Neutrophil (primary cell): Measurements from ENCODE around the gene MAGEB16.

Experiments used
- H3K27ac ChIP-seq: fragments of 200-600 bp; sonication (generic); 2 replicates; pipeline ENCODE4 v1.5.1; 2016; ENCODE audit warnings: mild to moderate bottlenecking, moderate library complexity
- H3K27me3 ChIP-seq: fragments of 200-600 bp; sonication (generic); 2 replicates; pipeline ENCODE4 v1.6.0; 2016; ENCODE audit warnings: mild to moderate bottlenecking
- H3K36me3 ChIP-seq: fragments of 200-600 bp; sonication (generic); 2 replicates; pipeline ENCODE4 v1.5.1; 2017
- H3K4me1 ChIP-seq, 2 experiments: fragments of 200-600 bp in 1 of 2; sonication (generic) in 1 of 2; 1 replicate in 1 of 2; 2 replicates in 1 of 2; pipeline versions ENCODE4 v1.5.1 to v1.6.1; 2013 to 2016; ENCODE audit warnings: low read depth in 1 of 2, low read length in 1 of 2, mild to moderate bottlenecking in 1 of 2, moderate library complexity in 1 of 2; ENCODE audit not compliant: control insufficient read depth in 1 of 2, insufficient read depth in 1 of 2
- H3K4me3 ChIP-seq, 2 experiments: fragments of 200-600 bp in 1 of 2; sonication (generic) in 1 of 2; 1 replicate in 1 of 2; 2 replicates in 1 of 2; pipeline ENCODE4 v1.5.1; 2013 to 2016; ENCODE audit warnings: low read depth in 1 of 2, low read length in 1 of 2, mild to moderate bottlenecking in 1 of 2, moderate library complexity in 1 of 2
- H3K9me3 ChIP-seq: fragments of 200-600 bp; sonication (generic); 2 replicates; pipeline ENCODE4 v1.5.1; 2016
- CTCF ChIP-seq: fragments of 200-600 bp; sonication (generic); IDR thresholded peaks from 2 replicates; pipeline ENCODE4 v1.5.1; 2016; ENCODE audit warnings: antibody characterized with exemption

Gene MAGEB16

GRCh38 chrX:35842674-35843073 lies 44.5 kb downstream of the MAGEB16 start:
- TF ChIP-seq CTCF: no peak
- no peak overlapping the region for H3K27ac ChIP-seq
- no peaks in the 10 kb centered on the region for H3K9me3 ChIP-seq
- H3K4me3 ChIP-seq: no peak overlapping the region
- H3K27me3 ChIP-seq: no peaks in the 10 kb centered on the region
- no peaks in the 10 kb centered on the region for H3K4me1 ChIP-seq
- no peaks in the 10 kb centered on the region for H3K36me3 ChIP-seq

- TF ChIP-seq CTCF: no peak
- H3K4me1 ChIP-seq: no peaks in the 10 kb centered on the region
Measured at GRCh38 chrX:35847736-35848135, 49.6 kb downstream of the MAGEB16 start.

More at GRCh38 chrX:35847736-35848135, 49.6 kb downstream of the MAGEB16 start:
- Histone ChIP-seq H3K36me3 (no peaks in the 10 kb centered on the region), H3K27ac (no peak overlapping the region), H3K4me3 (no peak overlapping the region), H3K9me3 (no peaks in the 10 kb centered on the region), H3K27me3 (no peaks in the 10 kb centered on the region)
